Smooth muscle cell (in vitro differentiated cells): ENCODE results near the gene AIF1L. TPM values are rescaled to one million over a fixed set of nuclear protein-coding genes. Genes with fewer than 3 reads are reported as not detected.

ENCODE experiments used
- DNase-seq: peaks from one replicate; lab custom pipeline; 2025; ENCODE audit not compliant: unreplicated experiment; lab: John Stamatoyannopoulos, UW
- H2AFZ ChIP-seq: fragments of 200-600 bp; sonication (generic); 2 replicates; pipeline ENCODE4 v1.6.0; 2016; ENCODE audit warnings: antibody characterized with exemption, low read depth, mild to moderate bottlenecking
- H3F3A ChIP-seq: fragments of 200-600 bp; sonication (generic); 2 replicates; pipeline ENCODE4 v1.6.0; 2017; ENCODE audit warnings: antibody characterized with exemption, low read depth
- H3K27ac ChIP-seq: fragments of 200-600 bp; sonication (generic); 2 replicates; pipeline ENCODE4 v1.5.1; 2016; ENCODE audit warnings: low read depth, mild to moderate bottlenecking
- H3K27me3 ChIP-seq: fragments of 200-600 bp; sonication (generic); 2 replicates; pipeline ENCODE4 v1.6.1; 2016; ENCODE audit warnings: low read depth, mild to moderate bottlenecking
- H3K36me3 ChIP-seq: fragments of 200-600 bp; sonication (generic); 2 replicates; pipeline ENCODE4 v1.5.1; 2016; ENCODE audit warnings: low read depth
- H3K4me1 ChIP-seq: fragments of 200-600 bp; sonication (generic); 2 replicates; pipeline ENCODE4 v1.5.1; 2016; ENCODE audit warnings: low read depth
- H3K4me2 ChIP-seq: fragments of 200-600 bp; sonication (generic); 2 replicates; pipeline ENCODE4 v1.6.0; 2016; ENCODE audit warnings: mild to moderate bottlenecking
- H3K4me3 ChIP-seq: fragments of 200-600 bp; sonication (generic); 2 replicates; pipeline ENCODE4 v1.5.1; 2016; ENCODE audit warnings: mild to moderate bottlenecking
- H3K79me2 ChIP-seq: fragments of 200-600 bp; sonication (generic); 2 replicates; pipeline ENCODE4 v1.6.0; 2016; ENCODE audit warnings: low read depth, mild to moderate bottlenecking
- H3K9ac ChIP-seq: fragments of 200-600 bp; sonication (generic); 2 replicates; pipeline ENCODE4 v1.6.0; 2016; ENCODE audit warnings: low read depth
- H3K9me3 ChIP-seq: fragments of 200-600 bp; sonication (generic); replicated peaks from 2 replicates; pipeline ENCODE4 v1.5.1; 2016; ENCODE audit warnings: low read depth
- H4K20me1 ChIP-seq: fragments of 200-600 bp; sonication (generic); 2 replicates; pipeline ENCODE4 v1.6.0; 2016; ENCODE audit warnings: low read depth
- WGBS: methylation state at CpG from one replicate; pipeline ENCODE4 v1.1.7; 2016; ENCODE audit warnings: low lambda C conversion rate; 5-methylcytosine and 5-hydroxymethylcytosine counted together
- polyA plus RNA-seq: library from polyadenylated mRNA; unstranded; fragments of >200 nt; fragmentation: Nextera tagmentation; extraction: Ambion mirVana; gene quantifications from 2 replicates; pipeline ENCODE4 v1.2.1, GENCODE V29; 2016
- total RNA-seq: library from RNA; depleted of rRNA; stranded (reverse); fragments of >200 nt; gene quantifications from 2 replicates; pipeline ENCODE4 v1.2.3, GENCODE V29; 2014
- TF ChIP-seq, protein P1 (sequence below): fragments of 200-600 bp; sonication (generic); IDR thresholded peaks from 2 replicates; pipeline ENCODE4 v1.5.1; 2017; ENCODE audit warnings: borderline replicate concordance, mild to moderate bottlenecking, antibody characterized with exemption; ENCODE audit not compliant: insufficient read depth, poor library complexity, severe bottlenecking

Gene AIF1L
- total and polyA plus RNA-seq, 2 experiments from 2014 or later = 1.6 to 3.1 TPM

GRCh38 chr9:131094622-131095021, 1.7 kb upstream of the AIF1L start:
- Histone ChIP-seq H3K79me2 (no peaks in the 10 kb centered on the region), H3K36me3 (no peaks in the 10 kb centered on the region), H3K27ac (no peak overlapping the region), H2AFZ (no peak overlapping the region), H3K4me2 (peak overlapping the region; percentile 30), H3K4me3 (no peak overlapping the region), H3K27me3 (peaks cover 15% of the 10 kb centered on the region), H3F3A (peaks cover 9% of the 10 kb centered on the region), H3K9ac (no peak overlapping the region), H3K4me1 (peaks cover 27% of the 10 kb centered on the region), H3K9me3 (no peaks in the 10 kb centered on the region), H4K20me1 (no peaks in the 10 kb centered on the region)
- WGBS = 31% methylated on average over 12 of the region's 12 CpGs
- DNase-seq = no peak
- TF ChIP-seq, protein P1, sequence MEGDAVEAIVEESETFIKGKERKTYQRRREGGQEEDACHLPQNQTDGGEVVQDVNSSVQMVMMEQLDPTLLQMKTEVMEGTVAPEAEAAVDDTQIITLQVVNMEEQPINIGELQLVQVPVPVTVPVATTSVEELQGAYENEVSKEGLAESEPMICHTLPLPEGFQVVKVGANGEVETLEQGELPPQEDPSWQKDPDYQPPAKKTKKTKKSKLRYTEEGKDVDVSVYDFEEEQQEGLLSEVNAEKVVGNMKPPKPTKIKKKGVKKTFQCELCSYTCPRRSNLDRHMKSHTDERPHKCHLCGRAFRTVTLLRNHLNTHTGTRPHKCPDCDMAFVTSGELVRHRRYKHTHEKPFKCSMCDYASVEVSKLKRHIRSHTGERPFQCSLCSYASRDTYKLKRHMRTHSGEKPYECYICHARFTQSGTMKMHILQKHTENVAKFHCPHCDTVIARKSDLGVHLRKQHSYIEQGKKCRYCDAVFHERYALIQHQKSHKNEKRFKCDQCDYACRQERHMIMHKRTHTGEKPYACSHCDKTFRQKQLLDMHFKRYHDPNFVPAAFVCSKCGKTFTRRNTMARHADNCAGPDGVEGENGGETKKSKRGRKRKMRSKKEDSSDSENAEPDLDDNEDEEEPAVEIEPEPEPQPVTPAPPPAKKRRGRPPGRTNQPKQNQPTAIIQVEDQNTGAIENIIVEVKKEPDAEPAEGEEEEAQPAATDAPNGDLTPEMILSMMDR = no peak

GRCh38 chr9:131095666-131096268, 564 bp upstream of the AIF1L start:
- TF ChIP-seq, protein P1 = no peak
- no peak overlapping the region for H2AFZ ChIP-seq
- H3K27me3 ChIP-seq = peaks cover 15% of the 10 kb centered on the region
- H3K4me1 ChIP-seq = peaks cover 27% of the 10 kb centered on the region
- no peaks in the 10 kb centered on the region for H4K20me1 ChIP-seq
- H3K4me2 ChIP-seq = peak overlapping the region; percentile 99
- H3K9me3 ChIP-seq = no peaks in the 10 kb centered on the region
- no peak overlapping the region for H3K27ac ChIP-seq
- no peaks in the 10 kb centered on the region for H3K36me3 ChIP-seq
- H3F3A ChIP-seq = peaks cover 9% of the 10 kb centered on the region
- no peak for DNase-seq
- no peak overlapping the region for H3K9ac ChIP-seq
- H3K79me2 ChIP-seq = no peaks in the 10 kb centered on the region
- peak overlapping the region; percentile 64 for H3K4me3 ChIP-seq
- WGBS = 44% methylated on average over 16 of the region's 16 CpGs

DNA sequence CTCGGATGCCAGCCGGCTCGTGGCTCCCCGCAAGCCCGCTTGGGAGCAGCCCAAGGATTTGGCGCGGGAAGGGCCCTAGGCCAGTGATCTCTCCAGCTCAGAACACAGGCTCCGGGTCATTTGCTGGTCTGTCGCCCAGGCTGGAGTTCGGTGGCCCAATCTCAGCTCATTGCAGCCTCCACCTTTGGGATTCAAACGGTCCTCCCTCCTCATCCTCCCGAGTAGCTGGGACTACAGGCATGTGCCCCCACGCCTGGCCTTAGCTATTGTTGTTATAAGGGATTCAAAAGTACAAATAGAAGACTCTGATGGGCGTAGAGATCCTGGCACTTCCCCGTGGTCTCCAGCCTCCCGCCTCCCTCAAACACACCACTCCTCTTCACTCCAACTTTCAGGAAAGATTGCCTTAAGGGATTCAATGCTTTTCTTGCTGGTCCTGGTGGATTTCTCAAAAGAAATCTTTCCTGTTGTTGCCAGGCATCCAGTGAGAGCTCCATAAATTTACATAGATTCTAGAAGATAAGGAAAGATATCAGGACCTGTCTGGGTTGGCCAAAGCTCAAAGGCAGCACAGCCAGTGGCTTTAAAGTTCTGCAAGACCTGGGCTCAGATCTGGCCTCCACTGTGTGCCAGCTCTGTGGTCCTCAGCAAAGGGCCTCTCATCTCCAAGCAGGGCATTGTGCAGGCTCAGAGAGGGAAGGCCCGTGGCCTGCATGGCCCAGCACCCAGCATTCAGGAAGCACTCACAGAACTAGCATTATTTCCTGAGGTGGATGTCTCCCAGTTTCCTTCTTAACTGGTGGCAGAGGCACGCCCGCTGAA, 1.0 kb downstream of the AIF1L start:
- Histone ChIP-seq H3K27me3 (peaks cover 15% of the 10 kb centered on the region), H3K27ac (no peak overlapping the region), H3K4me2 (peak overlapping the region; percentile 99), H3K4me1 (peaks cover 27% of the 10 kb centered on the region), H3K36me3 (no peaks in the 10 kb centered on the region), H2AFZ (peak overlapping the region; percentile 49), H3K9me3 (no peaks in the 10 kb centered on the region), H4K20me1 (no peaks in the 10 kb centered on the region), H3F3A (peaks cover 9% of the 10 kb centered on the region), H3K4me3 (peak overlapping the region; percentile 64), H3K9ac (no peak overlapping the region), H3K79me2 (no peaks in the 10 kb centered on the region)
- WGBS = 31% methylated on average over 19 of the region's 19 CpGs
- TF ChIP-seq, protein P1 = no peak
- DNase-seq = no peak
